Epithelial cell of proximal tubule (primary cell): Measurements from ENCODE around the gene FBLN1. TPM values are rescaled to one million over a fixed set of nuclear protein-coding genes. Genes with fewer than 3 reads are reported as not detected.
"Not testable (repeated sequence)": the region's sequence is repeated elsewhere in the genome, so short reads cannot be mapped to it uniquely, and the experiment has no call there.

Experiments used
- DNase-seq: peaks from one replicate; pipeline ENCODE4 v3.0.0-alpha.2; 2011; ENCODE audit warnings: low read depth
- H3K4me3 ChIP-seq: 2 replicates; pipeline ENCODE4 v1.5.1; 2011; ENCODE audit warnings: low read depth, mild to moderate bottlenecking, low read length
- CTCF ChIP-seq: conservative IDR thresholded peaks from 2 replicates; pipeline ENCODE4 v1.5.1; 2012; ENCODE audit warnings: low read depth, mild to moderate bottlenecking, low read length
- total RNA-seq: library from RNA; depleted of rRNA; stranded (reverse); fragments of >200 nt; gene quantifications from 2 replicates; pipeline ENCODE4 v1.2.3, GENCODE V29; 2015

Gene FBLN1
- total RNA-seq, 1 donor from 2014 or later, result 58.5 TPM

- no peak for TF ChIP-seq CTCF
- no peak overlapping the region for H3K4me3 ChIP-seq
- no peak for DNase-seq
These were observed 31.9 kb downstream of the FBLN1 start for GRCh38 chr22:45534339-45535192.

- DNase-seq, result no peak
- TF ChIP-seq CTCF, result no peak
- no peak overlapping the region for H3K4me3 ChIP-seq
These were observed 32.6 kb downstream of the FBLN1 start for GRCh38 chr22:45535290-45535689.

- H3K4me3 ChIP-seq, DNase-seq: not testable (repeated sequence)
These were observed 33.2 kb downstream of the FBLN1 start for GRCh38 chr22:45535835-45536234.

- TF ChIP-seq CTCF, result no peak
- no peak overlapping the region for H3K4me3 ChIP-seq
- DNase-seq, result no peak
These were observed 35.1 kb downstream of the FBLN1 start for GRCh38 chr22:45537734-45538181.

GRCh38 chr22:45538281-45538680 lies 35.6 kb downstream of the FBLN1 start:
- no peak overlapping the region for H3K4me3 ChIP-seq
- no peak for DNase-seq
- TF ChIP-seq CTCF, result no peak

- DNase-seq, result no peak
- no peak for TF ChIP-seq CTCF
These were observed 37.4 kb downstream of the FBLN1 start for GRCh38 chr22:45540122-45540521.

GRCh38 chr22:45541382-45541979 lies 38.8 kb downstream of the FBLN1 start:
- TF ChIP-seq CTCF, result no peak
- no peak for DNase-seq
- no peak overlapping the region for H3K4me3 ChIP-seq

More at GRCh38 chr22:45540122-45540521, 37.4 kb downstream of the FBLN1 start:
- no peak overlapping the region for H3K4me3 ChIP-seq
